Esophagus (tissue), 2 donors: ENCODE data around the gene CLN5. TPM values are rescaled to one million over a fixed set of nuclear protein-coding genes. Genes with fewer than 3 reads are reported as not detected.

ENCODE experiments used
- H3K27ac ChIP-seq, 2 donors: one replicate each; pipeline ENCODE4 v1.5.1; 2013; ENCODE audit warnings: low read depth in 2 of 2, mild to moderate bottlenecking in 2 of 2, inconsistent platforms in 1 of 2, low read length in 1 of 2, moderate library complexity in 1 of 2
- H3K27me3 ChIP-seq, 2 donors: one replicate each; pipeline ENCODE4 v1.6.1; 2013; ENCODE audit warnings: low read length in 2 of 2, control low read depth in 1 of 2, mild to moderate bottlenecking in 1 of 2; ENCODE audit not compliant: insufficient read depth in 2 of 2, control insufficient read depth in 1 of 2
- H3K36me3 ChIP-seq, 2 donors: one replicate each; pipeline ENCODE4 v1.6.1; 2013; ENCODE audit warnings: low read length in 1 of 2; ENCODE audit not compliant: control insufficient read depth in 2 of 2, insufficient read depth in 2 of 2
- H3K4me1 ChIP-seq, 2 donors: one replicate each; pipeline ENCODE4 v1.6.1; 2013; ENCODE audit warnings: low read length in 1 of 2; ENCODE audit not compliant: control insufficient read depth in 2 of 2, insufficient read depth in 2 of 2
- H3K4me3 ChIP-seq, 2 donors: one replicate each; pipeline ENCODE4 v1.5.1; 2013; ENCODE audit warnings: low read length in 2 of 2, mild to moderate bottlenecking in 2 of 2, low read depth in 1 of 2, moderate library complexity in 1 of 2
- H3K9me3 ChIP-seq, 2 donors: one replicate each; pipeline ENCODE4 v1.6.1; 2013; ENCODE audit warnings: mild to moderate bottlenecking in 2 of 2, low read depth in 1 of 2, low read length in 1 of 2, moderate library complexity in 1 of 2; ENCODE audit not compliant: control insufficient read depth in 2 of 2, insufficient read depth in 1 of 2
- WGBS, 2 donors: extraction: QIAGEN DNeasy Blood & Tissue Kit; methylation state at CpG; one replicate each; pipeline ENCODE4 v1.1.7; 2013; 5-methylcytosine and 5-hydroxymethylcytosine counted together
- polyA plus RNA-seq, 2 donors: library from polyadenylated mRNA; stranded (reverse); fragments of 200-250 nt; gene quantifications; one replicate each; pipeline ENCODE4 v1.2.3, GENCODE V29; 2013
- donor health status: healthy with polysubstance abuse.
- donor health status: Bipolar disorder and iron deficiency.

The CLN5 gene
- polyA plus RNA-seq, 2 donors = 6.1 to 7.4 TPM

DNA sequence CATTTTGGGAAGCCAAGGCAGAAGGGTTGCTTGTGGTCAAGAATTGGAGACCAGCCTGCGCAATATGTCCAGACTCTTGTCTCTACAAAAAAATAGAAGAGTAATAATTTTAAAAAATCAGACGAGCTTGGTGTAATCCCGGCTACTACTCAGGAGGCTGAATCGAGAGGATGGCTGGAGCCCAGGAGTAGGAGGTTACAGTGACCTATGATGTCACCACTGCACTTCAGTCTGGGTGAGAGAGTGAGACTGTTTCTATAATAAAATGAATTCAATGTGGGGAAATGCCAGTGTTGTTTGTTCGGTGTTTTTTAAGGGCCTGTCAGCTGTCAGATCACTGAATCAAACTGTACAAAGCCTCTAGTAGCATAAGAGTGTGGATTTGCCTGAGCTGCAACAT, 36.3 kb downstream of the CLN5 start:
- Histone ChIP-seq H3K27me3 (no peaks in the 10 kb centered on the region), H3K36me3 (peaks cover 0 to under 1% of the 10 kb centered on the region in 2 donors), H3K4me3 (peak overlapping the region in 1 of 2 donors; percentile 95), H3K4me1 (peaks cover 0 to under 1% of the 10 kb centered on the region in 2 donors), H3K27ac (no peak overlapping the region), H3K9me3 (no peaks in the 10 kb centered on the region)
- 65 to 71% methylated on average over 5 of the region's 5 CpGs for WGBS, 2 donors

DNA sequence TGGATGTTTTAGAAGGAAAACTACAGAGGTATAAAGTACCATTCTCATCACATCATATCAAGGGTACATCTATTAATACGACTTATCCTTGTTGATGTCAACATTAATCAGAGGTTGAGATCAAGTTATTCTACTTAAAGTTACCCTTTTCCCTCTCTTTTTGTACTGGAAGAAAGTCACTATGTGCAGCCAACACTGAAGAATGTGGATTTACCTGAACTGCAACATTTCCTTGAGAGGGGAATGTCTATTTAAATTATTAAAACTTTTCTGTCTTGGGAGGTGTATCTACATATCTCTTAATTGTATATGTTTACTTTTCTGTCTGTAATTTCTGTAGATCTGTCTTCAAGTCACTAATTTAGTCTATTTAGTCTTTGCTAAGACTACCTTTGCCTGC, 37.6 kb downstream of the CLN5 start:
- WGBS, 2 donors = 83 to 87% methylated on average over 1 of the region's 1 CpG
- Histone ChIP-seq H3K4me1 (no peaks in the 10 kb centered on the region), H3K36me3 (no peaks in the 10 kb centered on the region)

DNA sequence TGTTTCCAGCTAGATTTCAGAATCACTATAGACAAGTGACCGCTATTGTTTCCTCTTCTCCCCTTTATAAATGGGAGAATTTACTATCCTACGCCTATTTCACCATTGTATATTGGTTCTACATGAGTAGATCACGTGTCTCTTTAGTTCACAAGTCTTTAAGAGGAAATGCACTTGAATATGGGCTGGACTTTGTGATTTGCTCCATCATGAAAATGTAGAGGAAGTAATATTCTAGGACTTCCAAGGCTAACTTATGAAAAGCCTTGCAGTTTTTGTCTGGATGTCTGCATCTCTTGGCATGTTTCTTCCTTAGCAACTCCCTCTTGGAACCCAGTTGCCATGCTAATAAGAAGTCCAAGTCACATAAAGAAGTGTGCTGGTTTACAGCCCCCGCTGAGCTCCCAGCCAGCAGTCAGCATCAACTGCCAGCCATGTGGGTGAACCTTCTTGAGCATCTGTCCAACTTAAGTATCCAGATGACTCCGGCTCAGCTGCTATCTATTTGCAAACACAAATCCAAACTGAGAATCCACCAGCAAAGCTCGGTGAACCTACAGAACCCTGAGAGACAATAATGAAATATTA, 39.9 kb downstream of the CLN5 start:
- H3K9me3 ChIP-seq = no peaks in the 10 kb centered on the region
- no peak overlapping the region for H3K4me3 ChIP-seq
- WGBS, 2 donors = 93 to 95% methylated on average over 6 of the region's 6 CpGs
- H3K27me3 ChIP-seq = no peaks in the 10 kb centered on the region
- no peaks in the 10 kb centered on the region for H3K4me1 ChIP-seq
- no peaks in the 10 kb centered on the region for H3K36me3 ChIP-seq
- H3K27ac ChIP-seq = no peak overlapping the region

More for the DNA sequence above, 37.6 kb downstream of the CLN5 start:
- no peak overlapping the region for H3K4me3 ChIP-seq
- H3K27me3 ChIP-seq = no peaks in the 10 kb centered on the region
- no peak overlapping the region for H3K27ac ChIP-seq
- no peaks in the 10 kb centered on the region for H3K9me3 ChIP-seq

DNA sequence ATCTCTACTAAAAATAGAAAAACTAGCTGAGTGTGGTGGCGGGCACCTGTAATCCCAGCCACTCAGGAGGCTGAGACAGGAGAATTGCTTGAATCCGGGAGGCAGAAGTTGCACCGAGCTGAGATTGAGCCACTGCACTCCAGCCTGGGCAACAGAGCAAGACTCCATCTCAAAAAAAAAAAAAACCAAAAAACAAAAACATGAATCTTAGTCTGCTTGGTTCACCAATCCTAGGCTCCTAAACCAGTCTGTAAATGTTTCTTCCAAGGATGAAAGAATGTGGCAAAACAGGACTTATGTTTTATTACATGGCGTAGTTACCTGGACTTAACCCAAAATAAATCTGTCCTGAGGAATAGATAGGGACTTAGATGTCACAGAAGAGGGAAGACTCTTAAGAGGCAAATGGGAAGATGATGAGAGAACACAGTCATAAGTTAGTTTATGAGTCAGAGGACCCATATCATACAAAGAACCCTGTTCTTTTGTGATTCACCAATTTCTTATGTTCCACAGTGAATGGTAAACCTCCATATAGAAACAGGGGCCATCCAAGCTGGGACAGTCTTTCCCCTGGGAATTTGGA, 41.9 kb downstream of the CLN5 start:
- Histone ChIP-seq H3K36me3 (no peaks in the 10 kb centered on the region), H3K9me3 (no peaks in the 10 kb centered on the region), H3K4me1 (no peaks in the 10 kb centered on the region), H3K27me3 (no peaks in the 10 kb centered on the region), H3K27ac (no peak overlapping the region), H3K4me3 (no peak overlapping the region)
- 91 to 93% methylated on average over 4 of the region's 4 CpGs for WGBS, 2 donors

DNA sequence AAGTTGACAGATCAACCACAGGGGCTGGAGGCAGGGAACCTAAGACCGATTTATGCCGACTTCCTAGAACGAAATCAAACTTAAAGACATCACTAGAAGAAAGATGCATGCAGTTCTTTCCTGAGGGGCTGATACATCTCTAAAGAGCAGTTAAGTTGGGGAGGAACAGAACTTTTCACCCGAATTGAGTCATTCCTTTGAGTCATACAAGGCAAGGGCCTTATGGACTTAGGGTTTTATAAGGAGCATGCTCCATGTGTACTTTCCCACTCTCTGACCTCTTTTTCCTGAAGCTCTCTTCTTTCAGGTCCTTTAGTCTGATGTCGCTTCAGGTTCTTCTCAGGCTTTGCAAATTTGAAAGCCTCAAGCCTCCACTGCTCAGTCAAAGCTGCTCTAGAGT, 43.0 kb downstream of the CLN5 start:
- no peaks in the 10 kb centered on the region for H3K4me1 ChIP-seq
- H3K27ac ChIP-seq = no peak overlapping the region
- no peak overlapping the region for H3K4me3 ChIP-seq
- H3K9me3 ChIP-seq = no peaks in the 10 kb centered on the region
- H3K36me3 ChIP-seq = no peaks in the 10 kb centered on the region
- no peaks in the 10 kb centered on the region for H3K27me3 ChIP-seq
- WGBS, 2 donors = 94 to 98% methylated on average over 5 of the region's 5 CpGs

DNA sequence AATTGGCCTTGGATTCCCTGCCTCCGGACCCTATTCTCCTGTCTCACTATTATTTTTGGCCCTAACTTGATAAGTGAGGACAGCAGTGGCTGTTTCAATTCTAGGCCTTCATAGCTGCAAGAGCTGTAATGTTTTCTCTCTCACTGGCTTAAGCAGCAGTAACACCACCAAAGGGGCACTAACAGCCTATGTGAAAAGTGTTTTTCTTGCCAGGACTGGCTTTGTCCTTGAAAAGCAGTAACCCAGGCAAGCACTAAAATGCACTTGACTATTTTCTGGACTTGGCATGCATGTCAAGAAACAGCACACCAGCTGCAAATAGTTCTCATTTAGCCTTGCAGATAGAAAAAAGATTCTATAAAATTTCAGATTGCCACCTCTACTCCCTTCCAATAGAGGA, 44.4 kb downstream of the CLN5 start:
- WGBS, 2 donors = 88 to 91% methylated on average over 1 of the region's 1 CpG
- H3K4me1 ChIP-seq = no peaks in the 10 kb centered on the region
- H3K27ac ChIP-seq = no peak overlapping the region
- no peak overlapping the region for H3K4me3 ChIP-seq
- no peaks in the 10 kb centered on the region for H3K36me3 ChIP-seq
- no peaks in the 10 kb centered on the region for H3K27me3 ChIP-seq
- no peaks in the 10 kb centered on the region for H3K9me3 ChIP-seq

DNA sequence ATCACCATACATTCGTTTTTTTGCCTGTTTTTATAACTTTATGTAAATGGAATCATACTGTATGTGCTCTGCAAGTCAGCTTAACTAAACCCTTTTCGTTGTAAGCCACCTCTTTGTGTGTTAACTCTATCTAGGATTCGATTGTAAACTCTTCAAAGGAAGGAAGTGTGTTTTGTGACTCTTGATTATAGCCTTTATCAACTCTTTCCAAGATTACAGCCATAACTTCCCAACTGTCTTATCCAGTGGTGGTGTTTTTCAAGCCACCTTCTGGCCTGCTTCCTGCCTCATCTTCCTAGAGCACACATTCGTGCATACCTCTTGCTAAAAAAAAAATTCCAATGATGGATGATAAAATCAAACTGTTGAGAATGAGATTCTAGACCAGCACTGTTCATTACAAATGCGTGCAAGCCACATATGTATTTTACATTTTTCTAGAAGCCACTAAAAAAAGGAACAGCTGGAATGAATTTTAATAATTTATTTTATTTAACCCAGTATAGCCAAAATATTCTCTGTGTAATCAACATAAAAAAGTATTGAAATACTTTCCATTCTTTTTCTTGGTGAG, 47.1 kb downstream of the CLN5 start:
- Histone ChIP-seq H3K4me3 (no peak overlapping the region), H3K9me3 (no peaks in the 10 kb centered on the region), H3K27me3 (no peaks in the 10 kb centered on the region), H3K4me1 (no peaks in the 10 kb centered on the region), H3K27ac (no peak overlapping the region), H3K36me3 (no peaks in the 10 kb centered on the region)
- WGBS, 2 donors = 64 to 70% methylated on average over 5 of the region's 5 CpGs

DNA sequence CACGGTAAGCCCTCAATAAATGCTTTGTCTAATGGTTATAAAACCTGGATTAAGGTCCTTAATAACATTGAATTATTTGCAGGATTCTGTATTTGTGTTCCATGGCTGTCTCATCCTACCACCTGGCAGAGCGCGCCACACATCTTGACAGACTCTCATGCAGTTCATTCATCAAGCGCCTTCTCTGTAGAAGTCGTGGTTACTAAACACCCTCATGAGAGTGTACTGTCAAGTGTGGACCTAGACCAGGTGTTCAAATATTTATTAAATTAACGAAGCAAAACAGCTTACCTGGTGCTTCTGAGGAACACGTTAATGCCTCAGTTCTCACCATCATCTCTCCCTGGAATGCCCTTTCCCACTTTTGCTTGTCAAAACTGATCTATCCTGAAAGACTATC, 48.2 kb downstream of the CLN5 start:
- H3K9me3 ChIP-seq = no peaks in the 10 kb centered on the region
- H3K4me3 ChIP-seq = no peak overlapping the region
- H3K27me3 ChIP-seq = no peaks in the 10 kb centered on the region
- H3K27ac ChIP-seq = no peak overlapping the region
- no peaks in the 10 kb centered on the region for H3K36me3 ChIP-seq
- no peaks in the 10 kb centered on the region for H3K4me1 ChIP-seq
- WGBS, 2 donors = 83 to 90% methylated on average over 7 of the region's 7 CpGs

DNA sequence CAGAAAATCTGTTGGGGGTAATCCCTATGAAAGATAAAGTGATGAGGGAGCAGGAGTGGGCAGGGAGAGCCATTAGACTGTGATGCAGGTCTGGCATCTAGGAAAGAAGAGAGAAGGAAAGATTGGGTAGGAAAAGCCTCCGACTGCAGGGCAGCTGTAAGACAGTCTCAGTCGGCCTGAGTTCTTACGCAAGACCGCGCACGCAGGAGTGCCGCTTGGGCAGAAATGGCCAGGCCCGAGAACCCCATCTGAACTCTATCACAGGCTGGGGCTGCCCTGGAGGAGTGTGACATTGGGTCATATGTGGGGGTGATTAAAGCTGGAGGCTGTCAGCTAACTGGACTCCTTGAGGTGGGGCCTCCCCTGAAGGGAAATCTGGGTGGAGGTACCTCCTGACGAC, 49.0 kb downstream of the CLN5 start:
- WGBS, 2 donors = 91 to 96% methylated on average over 9 of the region's 9 CpGs
- Histone ChIP-seq H3K27ac (no peak overlapping the region), H3K4me3 (no peak overlapping the region), H3K27me3 (no peaks in the 10 kb centered on the region), H3K9me3 (no peaks in the 10 kb centered on the region), H3K4me1 (no peaks in the 10 kb centered on the region), H3K36me3 (no peaks in the 10 kb centered on the region)
